Measurements from ENCODE around the gene RAB43.

RAB43 gene

GRCh38 chr3:129059311-129059958 is 62.2 kb downstream of the RAB43 start:
- no peak for DNase-seq

- DNase-seq = no peak
Observed at GRCh38 chr3:129058441-129059200, 63.0 kb downstream of the RAB43 start.

GRCh38 chr3:129057249-129057648 is 64.4 kb downstream of the RAB43 start:
- DNase-seq = no peak

- no peak for DNase-seq
Observed at GRCh38 chr3:129056451-129057173, 65.0 kb downstream of the RAB43 start.

- DNase-seq = no peak
Observed at GRCh38 chr3:129054605-129055104, 66.9 kb downstream of the RAB43 start.

- no peak for DNase-seq
Observed at GRCh38 chr3:129052675-129053074, 68.9 kb downstream of the RAB43 start.

- DNase-seq = no peak
Observed at GRCh38 chr3:129051871-129052340, 69.7 kb downstream of the RAB43 start.

GRCh38 chr3:129050556-129051295 is 70.9 kb downstream of the RAB43 start:
- no peak for DNase-seq

GRCh38 chr3:129047553-129047839 is 74.1 kb downstream of the RAB43 start:
- DNase-seq = no peak

GRCh38 chr3:129046732-129047552 is 74.7 kb downstream of the RAB43 start:
- DNase-seq = no peak

GRCh38 chr3:129046037-129046731 is 75.4 kb downstream of the RAB43 start:
- no peak for DNase-seq

GRCh38 chr3:129045675-129046036 is 75.9 kb downstream of the RAB43 start:
- DNase-seq = no peak

- DNase-seq = no peak
Observed at GRCh38 chr3:129040579-129041300, 80.9 kb downstream of the RAB43 start.

- DNase-seq = no peak
Observed at GRCh38 chr3:129040039-129040336, 81.6 kb downstream of the RAB43 start.

GRCh38 chr3:129039271-129040038 is 82.1 kb downstream of the RAB43 start:
- DNase-seq = no peak

GRCh38 chr3:129038121-129038855 is 83.3 kb downstream of the RAB43 start:
- DNase-seq = no peak

All from MV-4-11 (cell line).